G401.6 (cell line): ENCODE results near the gene SLC27A4.

Source experiments
- FAIRE-seq: peaks from 2 replicates; lab custom pipeline; 2012; peaks lifted over from hg19 to GRCh38; lab: Jason Lieb, UNC

The SLC27A4 gene

DNA sequence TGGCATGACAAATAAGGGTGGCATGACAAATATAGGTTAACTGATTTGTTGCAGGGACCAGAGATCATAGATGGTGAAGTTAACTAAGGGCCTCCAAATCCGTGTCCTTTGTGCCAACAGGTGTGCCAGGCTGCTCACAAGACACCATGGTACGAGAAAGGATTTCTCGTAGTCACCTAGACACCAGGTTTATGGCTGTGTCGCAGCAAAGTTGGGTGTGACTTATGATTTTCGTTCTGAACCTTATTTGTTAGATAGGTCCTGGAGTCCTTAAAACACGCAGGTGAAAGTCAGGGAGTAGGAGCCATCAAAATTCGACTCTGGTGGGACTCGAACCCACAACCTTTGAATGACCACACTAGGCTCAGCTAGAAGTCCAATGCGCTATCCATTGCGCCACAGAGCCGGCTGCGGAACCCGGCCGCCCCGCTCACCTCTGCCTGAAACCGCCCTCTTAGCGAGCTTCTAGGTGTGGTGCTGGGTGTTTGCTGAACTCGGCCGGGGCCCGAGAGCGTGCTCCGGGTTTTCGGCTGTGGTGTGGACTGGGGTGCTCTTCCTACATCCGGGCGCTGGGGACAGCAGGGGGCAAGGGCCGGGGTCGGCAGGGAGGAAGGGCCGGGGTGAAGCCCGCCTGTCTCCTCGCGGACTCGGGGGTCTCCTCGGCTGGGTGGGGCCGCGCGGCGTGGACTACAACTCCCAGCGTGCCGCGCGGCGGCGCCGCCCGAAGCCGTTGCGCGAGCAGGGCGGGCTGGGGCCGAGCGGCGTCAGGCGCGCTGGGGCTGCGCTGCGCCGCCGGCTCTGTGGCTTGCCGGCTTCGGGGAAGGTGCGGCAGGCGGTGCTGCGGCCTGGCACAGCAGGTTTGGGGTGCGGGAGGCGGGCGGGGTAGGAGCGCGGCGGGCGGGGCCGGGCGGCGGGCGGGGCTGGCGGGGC lies at the start of gene SLC27A4:
Gene SLC27A4, plus strand, starts transcription at position 767 of the 930 bp plus-strand sequence. CDS start 2,606 bp downstream, outside the sequence.
- peak; percentile 92 for FAIRE-seq

DNA sequence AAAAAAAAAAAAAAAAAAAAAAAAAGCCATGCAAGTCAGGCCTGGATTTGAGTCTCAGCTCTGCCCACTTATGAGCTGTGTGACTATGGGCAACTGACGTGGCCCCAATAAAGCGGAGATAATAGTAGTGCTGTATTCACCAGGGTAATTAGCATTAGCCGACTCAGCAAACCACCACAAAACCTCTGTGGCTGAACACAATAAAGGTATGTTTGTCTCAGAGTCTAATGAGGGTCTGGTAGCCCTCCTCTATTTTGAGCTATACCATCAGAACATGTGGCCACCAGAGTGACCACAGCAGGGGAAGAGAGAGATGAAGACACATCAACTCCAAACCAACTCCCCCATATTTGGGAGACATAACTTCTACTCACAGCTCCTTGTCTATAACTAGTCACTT lies 48.3 kb upstream of the SLC27A4 start:
- no peak for FAIRE-seq

DNA sequence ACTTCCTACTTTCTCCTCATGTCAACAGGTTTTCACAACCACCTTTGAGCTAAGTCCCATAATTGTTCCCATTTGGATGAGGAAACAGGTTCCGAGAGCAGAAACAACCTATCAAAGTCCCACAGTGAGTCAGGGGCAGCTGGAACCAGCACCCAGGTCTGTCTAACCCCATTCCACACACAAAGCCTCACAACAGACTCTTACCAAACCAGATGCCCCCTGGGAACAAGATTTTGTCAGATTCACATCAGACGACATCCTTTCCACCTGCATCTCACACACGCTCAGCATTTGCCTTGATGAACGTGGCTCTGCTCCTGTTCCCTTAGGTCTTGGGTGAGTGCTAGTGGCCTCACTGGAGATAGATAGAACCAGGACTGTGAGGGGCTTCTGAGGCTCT lies 47.2 kb upstream of the SLC27A4 start:
- FAIRE-seq = no peak

DNA sequence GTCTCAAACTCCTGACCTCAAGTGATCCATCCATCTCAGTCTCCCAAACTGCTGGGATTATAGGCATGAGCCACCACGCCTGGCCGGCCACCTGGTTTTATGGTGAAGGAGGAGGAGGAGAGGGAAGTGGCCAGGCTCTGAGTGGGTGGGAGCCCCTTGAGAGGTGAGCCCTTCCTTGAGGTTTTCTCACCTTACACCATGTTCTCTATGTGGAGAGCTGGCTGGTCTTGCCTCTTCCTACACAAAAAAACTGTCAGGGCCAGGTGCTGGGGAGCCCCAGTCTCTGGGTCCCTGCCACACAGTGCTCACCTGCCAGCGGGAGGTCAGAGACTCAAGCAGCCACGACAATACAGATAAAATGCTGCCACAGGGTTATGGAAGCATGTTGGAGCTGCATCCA lies 46.2 kb upstream of the SLC27A4 start:
- FAIRE-seq = no peak

DNA sequence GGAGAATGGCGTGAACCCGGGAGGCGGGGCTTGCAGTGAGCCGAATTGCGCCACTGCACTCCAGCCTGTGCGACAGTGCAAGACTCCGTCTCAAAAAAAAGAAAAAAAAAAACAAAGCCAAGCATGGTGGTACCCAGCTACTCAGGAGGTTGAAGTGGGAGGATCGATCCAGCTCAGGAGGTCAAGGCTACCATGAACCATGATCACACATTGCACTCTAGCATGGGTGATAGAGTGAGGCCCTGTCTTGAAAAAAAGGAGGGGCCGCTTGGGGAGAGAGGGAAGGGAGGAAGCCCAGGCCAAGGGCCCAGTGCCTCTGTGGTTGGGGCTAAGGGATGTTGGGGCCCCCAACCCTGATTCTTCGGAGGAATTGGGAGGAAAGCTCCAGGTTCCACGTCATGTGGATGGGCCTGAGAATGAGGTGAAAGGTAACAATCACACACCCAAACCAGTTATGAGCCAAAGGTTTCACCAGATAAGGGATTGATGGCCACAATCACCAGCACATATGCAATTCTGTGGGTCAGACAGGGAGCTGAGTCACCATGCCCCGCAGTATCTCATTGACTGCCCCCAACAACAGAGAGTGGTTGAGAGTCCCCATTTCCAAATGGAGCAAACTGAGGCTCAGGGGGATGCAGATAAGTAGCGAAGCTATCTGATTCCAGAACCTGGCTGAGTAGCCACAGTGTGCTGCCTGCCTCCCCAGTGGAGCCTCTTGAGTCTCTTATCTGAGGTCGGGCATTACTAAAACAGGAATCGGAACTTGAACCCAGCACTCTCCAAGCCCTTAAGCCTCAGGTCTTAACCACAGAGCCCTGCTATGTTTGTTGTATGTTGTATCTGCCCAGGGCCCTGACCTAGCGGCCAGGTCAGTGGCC lies 43.7 kb upstream of the SLC27A4 start:
- FAIRE-seq = no peak

DNA sequence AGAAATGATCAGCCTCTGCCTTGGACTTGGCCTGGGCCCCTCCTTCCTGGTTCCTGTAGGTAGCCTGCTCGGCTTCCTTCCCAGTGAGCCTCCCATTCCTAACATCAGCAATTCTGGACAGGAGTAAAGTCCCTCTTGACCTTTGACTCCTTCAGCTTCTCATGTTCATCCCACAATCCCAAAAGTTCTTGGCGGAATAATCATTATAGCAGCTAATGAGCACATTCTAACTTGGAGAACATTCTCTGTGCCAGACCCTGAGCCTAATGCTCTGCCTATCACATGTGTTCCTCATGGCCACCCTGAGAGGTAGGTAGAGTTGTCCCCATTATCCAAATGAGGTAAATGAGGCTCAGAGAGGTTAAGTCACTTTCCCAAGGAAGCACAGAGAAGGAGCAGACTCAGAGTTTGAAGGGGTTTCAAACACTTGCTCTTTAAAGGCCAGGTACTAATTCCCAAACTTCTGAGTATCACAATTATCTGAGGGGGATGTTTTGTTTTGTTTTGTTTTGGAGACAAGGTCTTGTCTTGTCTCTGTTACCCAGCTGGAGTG lies 43.0 kb upstream of the SLC27A4 start:
- no peak for FAIRE-seq

DNA sequence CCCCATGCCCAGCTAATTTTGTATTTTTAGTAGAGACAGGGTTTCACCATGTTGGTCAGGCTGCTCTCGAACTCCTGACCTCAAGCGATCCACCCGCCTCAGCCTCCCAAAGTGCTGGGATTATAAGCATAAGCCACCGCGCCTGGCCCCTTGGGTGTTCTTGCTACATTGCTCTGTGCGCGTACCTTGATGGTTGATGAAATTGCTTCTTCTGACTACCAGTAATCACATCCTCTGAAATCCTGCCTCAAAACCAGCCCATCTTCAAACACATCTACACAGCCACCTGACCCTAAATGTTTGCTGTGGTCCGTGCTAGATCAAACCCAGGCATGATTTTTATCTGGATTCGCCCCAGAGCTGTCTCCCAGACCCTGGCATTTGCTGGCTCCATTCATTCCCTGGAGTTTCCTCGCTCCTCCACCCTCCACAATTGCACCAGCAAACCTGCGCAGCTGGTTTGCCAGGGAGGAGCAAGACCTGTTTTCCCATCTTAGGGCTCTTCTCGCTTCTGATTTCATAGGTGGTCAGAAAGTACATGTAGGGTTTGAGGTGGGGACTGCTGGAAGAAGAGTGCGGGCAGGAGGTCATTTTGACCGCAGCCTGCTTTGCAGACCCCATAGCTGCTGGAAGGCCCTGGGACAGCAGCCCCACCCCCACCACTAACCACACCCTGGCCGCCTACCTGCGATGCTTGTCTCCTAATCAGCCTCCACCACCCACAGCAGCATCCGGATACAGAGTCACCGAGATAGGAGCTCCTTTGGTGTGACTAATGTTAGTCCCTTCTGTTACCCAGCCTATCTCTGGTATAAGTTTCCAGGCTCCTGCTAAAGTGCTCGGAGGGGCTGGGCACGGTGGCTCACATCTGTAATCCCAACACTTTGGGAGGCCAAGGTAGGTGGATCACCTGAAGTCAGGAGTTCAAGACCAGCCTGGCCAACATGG lies 41.5 kb upstream of the SLC27A4 start:
- FAIRE-seq = no peak

DNA sequence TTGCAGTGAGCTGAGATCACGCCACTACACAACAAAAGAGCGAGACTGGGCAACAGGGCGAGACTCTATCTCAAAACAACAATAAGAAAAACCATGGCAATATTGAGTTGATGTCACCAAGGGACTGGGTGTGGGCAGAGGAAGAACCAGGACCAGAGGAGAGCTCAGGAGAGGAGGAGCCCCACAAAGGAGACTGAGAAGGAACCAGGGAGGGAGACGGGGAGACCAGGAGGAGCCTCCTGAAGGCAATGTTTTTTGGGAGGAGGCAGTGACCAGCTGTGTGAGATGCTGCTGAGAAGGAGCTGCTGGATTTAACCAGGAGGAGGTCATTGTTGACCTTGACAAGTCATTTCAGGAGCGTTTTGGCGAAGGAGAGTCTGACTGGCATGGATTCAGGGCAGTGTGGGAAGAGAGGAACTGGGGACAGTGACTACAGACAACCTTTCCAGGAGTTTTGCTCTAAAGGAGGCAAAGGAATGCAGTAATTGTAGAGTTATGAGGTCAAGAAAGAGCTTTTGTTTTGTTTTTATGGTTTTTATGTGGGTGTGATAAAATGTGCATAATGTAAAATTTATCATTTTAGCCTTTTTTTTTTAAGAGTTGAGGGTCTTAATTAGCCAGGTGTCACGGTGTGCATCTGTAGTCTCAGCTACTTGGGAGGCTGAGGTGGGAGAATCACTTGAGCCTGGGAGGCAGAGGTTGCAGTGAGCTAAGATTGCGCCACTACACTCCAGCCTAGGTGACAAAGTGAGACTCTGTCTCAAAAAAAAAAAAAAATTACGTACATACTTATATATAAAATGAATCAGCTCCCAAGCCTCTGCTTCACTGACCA lies 36.0 kb upstream of the SLC27A4 start:
- no peak for FAIRE-seq

DNA sequence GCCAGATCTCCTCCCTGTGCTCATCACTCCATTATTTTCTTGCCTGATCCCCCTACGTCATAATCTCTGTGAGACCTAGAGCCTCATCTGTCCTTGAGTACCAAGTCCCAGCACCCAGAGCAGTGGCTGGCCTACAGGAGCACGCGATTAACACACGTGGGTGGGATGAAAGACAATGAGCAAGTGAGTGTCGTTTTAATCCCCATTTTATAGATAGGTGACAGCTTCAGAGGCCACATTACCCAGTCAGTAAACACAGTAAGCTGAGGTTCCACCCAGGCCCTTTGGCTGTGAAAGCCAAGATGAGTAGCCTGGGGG lies 35.4 kb upstream of the SLC27A4 start:
- no peak for FAIRE-seq

DNA sequence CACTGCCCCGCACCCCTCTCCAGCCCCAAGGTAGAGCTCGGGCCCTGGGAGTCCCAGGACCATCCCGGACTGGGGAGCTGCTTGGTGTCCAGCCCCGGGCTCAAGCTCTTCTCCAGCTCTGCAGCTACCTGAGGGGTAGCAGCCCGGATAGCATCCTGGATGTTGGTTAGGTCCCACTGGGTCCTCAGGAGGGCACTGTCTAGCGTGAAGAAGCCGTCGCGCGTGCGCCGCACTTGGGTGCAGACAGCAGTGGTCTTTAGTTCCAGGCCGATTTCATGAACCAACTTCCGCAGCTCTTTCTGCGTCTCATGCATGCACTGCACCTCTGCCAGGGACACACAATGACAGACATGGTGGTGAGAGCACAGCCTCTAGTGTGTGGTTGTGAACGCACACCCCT lies 30.8 kb upstream of the SLC27A4 start:
- FAIRE-seq = no peak

DNA sequence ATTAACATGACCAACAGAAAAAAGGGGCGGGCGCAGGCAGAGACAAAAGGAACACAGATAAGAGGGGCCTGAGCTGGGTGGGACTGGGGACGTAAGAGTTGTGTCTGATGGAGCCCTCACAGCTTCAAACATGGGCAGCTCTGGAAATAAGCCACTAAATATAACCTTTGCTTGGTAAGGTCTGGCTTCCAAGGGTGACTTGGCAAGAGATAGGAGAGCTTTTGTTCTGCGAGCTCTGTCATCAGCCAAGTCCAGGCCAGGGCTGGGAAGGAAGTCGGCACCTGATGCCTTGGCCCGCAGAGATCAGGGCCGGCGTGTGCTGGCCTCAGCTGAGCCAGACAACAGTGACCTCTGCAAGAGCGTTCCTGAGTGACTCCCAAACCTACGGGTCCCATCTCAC lies 29.9 kb upstream of the SLC27A4 start:
- FAIRE-seq = no peak

DNA sequence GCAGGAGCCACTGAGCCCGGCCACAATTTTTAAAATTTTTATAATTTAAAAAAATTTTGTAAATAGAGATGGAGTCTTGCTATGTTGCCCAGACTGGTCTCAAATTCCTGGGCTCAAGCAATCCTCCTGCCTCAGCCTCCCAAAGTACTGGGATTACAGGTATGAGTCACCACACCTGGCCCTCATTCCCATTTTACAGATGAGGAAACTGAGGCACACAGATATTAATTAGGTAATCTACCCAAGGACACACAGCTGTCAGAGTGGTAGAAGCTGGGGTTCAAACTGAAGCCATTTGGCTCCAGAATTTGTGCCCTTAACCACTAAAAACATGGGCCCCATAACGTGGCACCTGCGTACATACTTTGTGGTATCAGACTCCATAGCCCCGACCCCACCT lies 25.6 kb upstream of the SLC27A4 start:
- FAIRE-seq = no peak

DNA sequence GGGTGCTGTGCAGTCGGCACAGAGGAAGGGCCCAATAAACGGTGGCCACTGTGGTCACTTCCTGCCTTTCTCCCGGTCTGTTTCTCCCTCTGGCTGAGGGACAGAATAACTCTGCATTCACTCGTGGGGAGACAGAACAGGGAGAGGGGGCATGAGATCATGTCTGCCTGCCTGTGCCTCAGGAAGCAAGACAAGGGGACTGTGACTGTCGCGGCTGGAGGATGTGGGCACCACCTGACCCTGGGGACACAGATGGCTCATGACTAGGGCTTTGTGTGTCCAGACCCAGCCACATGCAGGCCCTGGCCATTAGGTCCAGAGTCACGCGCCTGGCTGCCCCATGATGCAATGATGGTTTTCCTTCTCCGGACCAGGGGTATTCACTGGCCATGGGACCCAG lies 23.9 kb upstream of the SLC27A4 start:
- no peak for FAIRE-seq

DNA sequence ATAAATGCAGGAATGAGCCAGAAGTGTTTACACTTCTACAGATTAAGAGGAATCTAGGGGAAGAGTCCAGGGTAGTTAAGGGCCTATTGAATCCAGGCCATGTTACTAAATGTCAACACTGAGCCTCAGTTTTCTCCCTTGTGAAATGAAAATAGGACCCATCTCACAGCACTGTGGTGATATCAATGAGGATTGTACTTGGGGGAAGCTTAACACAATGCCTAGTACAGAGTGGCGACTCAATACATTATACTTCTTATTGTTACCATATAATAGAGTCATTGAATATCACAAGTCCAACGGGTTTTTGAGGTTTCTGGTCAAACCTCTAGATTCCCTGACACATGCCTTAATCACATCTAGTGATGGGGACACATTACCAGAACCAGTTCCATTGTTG lies 22.7 kb upstream of the SLC27A4 start:
- no peak for FAIRE-seq

DNA sequence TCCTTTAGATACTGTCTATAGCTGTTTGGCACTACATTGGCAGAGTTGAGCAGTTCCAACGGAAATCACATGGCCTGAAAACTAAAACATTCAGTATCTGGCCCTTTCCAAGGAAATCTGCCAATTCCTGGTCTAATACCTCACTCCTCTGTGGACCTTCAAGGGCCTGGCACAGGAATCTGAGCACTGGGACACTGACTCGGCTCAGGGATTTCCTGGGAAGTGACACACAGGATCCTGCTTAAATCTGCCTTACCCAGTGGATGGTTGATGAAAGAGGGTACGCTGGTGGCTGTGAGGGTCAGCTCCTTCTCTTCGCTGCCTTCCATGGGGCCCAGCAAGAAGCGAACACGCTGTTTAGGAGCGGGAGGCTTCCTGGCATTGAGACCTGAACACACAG lies 19.0 kb upstream of the SLC27A4 start:
- no peak for FAIRE-seq

DNA sequence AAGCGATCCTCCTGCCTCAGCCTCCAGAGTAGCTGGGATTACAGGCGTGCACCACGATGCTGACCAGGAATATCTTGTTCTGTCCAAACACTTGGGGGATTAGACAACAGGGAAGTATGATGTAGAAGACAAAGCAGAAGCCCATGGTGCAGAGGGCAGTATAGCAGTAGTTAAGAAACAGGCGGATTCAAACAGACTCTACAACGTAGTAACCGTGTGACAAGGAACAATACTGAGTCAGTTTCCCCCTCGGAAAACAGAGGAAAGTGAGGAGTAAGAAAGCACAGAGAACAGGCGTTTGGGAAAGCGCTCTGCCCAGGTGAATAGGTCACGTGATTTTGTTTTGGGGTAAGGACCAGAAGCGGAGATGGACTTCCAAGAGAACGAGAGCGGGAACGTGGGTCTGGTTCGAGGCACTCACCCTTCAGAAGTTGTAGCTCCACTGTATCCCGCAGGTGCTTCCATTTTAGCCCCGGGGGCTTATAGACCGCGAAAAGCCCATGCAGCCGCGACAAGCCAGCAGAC lies 18.4 kb upstream of the SLC27A4 start:
- FAIRE-seq = no peak

DNA sequence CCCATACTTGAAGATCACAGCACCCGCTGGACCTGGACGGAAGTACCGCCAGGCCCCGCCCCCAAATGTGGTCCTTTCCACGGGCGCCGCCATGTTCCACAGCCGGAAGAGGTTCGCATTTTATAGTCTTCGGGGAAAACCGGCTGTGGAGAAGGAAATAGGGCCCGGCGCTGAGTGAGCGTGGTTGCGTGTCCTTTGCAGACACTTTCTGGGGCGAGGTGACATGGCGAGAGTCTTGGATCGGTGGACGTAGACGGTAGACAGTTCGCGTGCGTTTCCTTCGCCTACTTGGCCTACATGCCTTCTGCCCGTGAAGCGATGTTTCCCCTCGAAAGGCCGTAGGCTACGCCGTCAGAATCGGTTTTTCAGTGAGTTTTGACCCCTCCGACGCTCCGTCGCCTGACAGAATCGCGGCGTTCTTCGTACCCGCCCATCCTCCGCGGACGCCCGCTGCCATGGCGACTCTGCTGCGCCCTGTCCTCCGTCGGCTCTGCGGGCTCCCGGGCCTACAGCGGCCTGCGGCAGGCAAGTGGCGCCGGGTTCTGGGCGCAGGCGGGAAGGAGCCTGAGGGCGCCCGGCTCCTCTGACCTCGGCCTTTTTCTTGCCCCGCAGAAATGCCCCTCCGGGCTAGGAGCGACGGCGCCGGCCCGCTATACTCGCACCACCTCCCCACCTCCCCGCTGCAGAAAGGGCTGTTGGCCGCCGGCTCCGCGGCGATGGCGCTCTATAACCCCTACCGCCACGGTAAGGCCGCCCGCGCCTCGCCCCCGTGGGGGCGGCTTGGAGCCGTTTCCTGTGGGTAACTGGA lies 17.7 kb upstream of the SLC27A4 start, which contains the start of the genes COQ4 and TRUB2:
Gene COQ4, plus strand, starts transcription at position 436 of the 808 bp plus-strand sequence. Its CDS starts 20 bp downstream, at position 456.
Gene TRUB2, minus strand, starts transcription at position 44 of the 808 bp plus-strand sequence. Its CDS starts 39 bp downstream, at position 5.
- FAIRE-seq = no peak

DNA sequence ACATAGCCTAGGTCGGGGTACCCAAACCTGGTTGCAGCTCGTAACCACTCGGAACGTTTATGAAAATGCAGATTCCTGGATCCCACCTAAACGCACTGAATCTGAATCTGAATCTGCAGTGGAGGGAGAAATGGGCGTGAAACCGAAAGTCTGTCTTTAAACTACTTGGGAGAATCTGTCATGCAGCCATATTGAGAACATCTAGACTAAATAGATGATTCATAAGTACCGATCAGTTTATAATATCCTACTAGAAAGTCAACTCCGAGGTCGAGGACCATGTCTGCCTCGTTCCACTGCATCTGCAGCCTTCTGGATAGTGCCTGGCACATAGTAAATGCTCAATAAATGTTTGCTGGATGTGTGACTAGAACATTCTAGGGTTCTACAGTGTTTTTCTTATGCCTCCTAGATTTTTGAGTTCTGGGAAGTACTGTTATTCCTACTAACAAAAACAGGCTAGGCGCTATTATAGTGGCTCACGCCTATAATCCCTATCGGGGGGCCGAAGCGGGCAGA lies 17.1 kb upstream of the SLC27A4 start:
- no peak for FAIRE-seq

DNA sequence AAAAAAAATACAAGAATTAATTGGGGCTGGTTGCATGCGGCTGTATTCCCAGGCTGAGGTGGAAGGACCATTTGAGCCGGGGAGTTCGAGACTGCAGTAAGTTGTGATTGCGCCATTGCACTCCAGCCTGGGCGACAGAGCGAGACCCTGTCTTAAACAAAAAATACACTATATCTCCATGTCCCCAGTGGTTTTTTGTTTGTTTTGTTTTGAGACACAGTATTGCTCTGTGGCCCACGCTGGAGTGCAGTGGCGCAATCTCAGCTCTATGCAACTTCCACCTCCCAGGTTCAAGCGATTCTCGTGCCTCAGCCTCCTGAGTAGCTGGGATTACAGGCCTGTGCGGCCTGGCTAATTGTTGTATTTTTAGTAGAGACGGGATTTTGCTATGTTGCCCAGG lies 16.5 kb upstream of the SLC27A4 start:
- no peak for FAIRE-seq
